Upper lobe of right lung (tissue), 1 donor: Measurements from ENCODE around the gene RPH3AL. TPM values are rescaled to one million over a fixed set of nuclear protein-coding genes. Genes with fewer than 3 reads are reported as not detected.

Source experiments
- ATAC-seq: fragments of 200-7000 bp; cut with Tn5 transposase; one replicate; pipeline ENCODE4 v1.9.1; 2020; ENCODE audit warnings: mild to moderate bottlenecking, moderate library complexity
- DNase-seq: peaks from one replicate; pipeline ENCODE4 v3.0.0-alpha.2; 2020
- H3K27ac ChIP-seq: fragments of 200-600 bp; one replicate; pipeline ENCODE4 v1.8.0; 2022
- H3K27me3 ChIP-seq: fragments of 200-600 bp; one replicate; pipeline ENCODE4 v1.8.0; 2022; ENCODE audit warnings: mild to moderate bottlenecking
- H3K36me3 ChIP-seq: fragments of 200-600 bp; one replicate; pipeline ENCODE4 v1.8.0; 2022
- H3K4me1 ChIP-seq: fragments of 200-600 bp; one replicate; pipeline ENCODE4 v1.8.0; 2022
- H3K4me3 ChIP-seq: fragments of 200-600 bp; one replicate; pipeline ENCODE4 v1.8.0; 2022; ENCODE audit warnings: mild to moderate bottlenecking
- H3K9me3 ChIP-seq: fragments of 200-600 bp; one replicate; pipeline ENCODE4 v1.8.0; 2022
- CTCF ChIP-seq: fragments of 200-600 bp; IDR thresholded peaks from one replicate; pipeline ENCODE4 v1.8.0; 2022; ENCODE audit warnings: antibody characterized with exemption
- intact Hi-C: fragments of 100-400 bp; cut with DNase I; formaldehyde crosslinking; loops from one replicate; pipeline ENCODE4 v1.11.0; 2022
- total RNA-seq: library from RNA; stranded (reverse); fragmentation: NEBNext Ultra II Directional; extraction: Animal tissue kit (Norgen Biotek cat#: 25700); gene quantifications from one replicate; pipeline ENCODE4 v1.2.1, GENCODE V29; 2021
- donor health status: DM: no; HTN: yes; CAD: no; lungs with severe emphysema.

RPH3AL gene
- total RNA-seq, 1 donor from 2014 or later = 33.3 TPM

GRCh38 chr17:348012-348411, 4.6 kb downstream of the RPH3AL start:
- Histone ChIP-seq H3K27me3 (no peaks in the 10 kb centered on the region), H3K9me3 (no peaks in the 10 kb centered on the region), H3K4me1 (peaks cover 46% of the 10 kb centered on the region), H3K36me3 (no peaks in the 10 kb centered on the region), H3K4me3 (no peak overlapping the region), H3K27ac (peak overlapping the region; percentile 87)
- DNase-seq (no peak), ATAC-seq (no peak)
- TF ChIP-seq CTCF = no peak
- intact Hi-C loops = no loop called here

DNA sequence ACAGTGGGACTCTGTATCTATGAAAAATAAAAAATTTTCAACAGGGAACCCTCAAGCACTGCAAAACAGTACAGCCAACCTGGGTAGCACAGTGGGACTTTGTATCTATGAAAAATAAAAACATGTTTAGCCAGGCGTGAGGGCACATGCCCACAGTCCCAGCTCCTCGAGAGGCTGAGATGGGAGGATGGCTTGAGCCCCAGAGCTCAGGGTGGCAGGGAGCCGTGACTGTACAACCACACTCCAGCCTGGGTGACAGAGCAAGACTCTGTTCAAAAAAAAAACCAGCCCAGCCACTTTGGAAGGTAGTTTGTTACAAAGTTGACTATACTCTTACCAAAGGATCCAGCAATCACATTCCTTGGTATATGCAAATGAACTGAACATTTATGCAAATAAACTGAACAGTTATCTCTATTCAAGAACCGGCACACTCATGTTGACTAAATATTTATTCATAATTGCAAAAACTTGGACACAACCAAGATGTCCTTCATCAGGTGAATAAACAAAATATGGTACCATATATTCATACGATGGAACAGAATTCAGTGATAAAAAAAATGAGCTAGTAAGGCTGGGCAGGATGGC, 5.2 kb downstream of the RPH3AL start:
- no peak for TF ChIP-seq CTCF
- H3K4me3 ChIP-seq = no peak overlapping the region
- H3K27ac ChIP-seq = peak overlapping the region; percentile 87
- ATAC-seq (no peak), DNase-seq (peak; percentile 54)
- H3K9me3 ChIP-seq = no peaks in the 10 kb centered on the region
- intact Hi-C loops = no loop called here
- H3K36me3 ChIP-seq = no peaks in the 10 kb centered on the region
- peaks cover 42% of the 10 kb centered on the region for H3K4me1 ChIP-seq
- no peaks in the 10 kb centered on the region for H3K27me3 ChIP-seq

GRCh38 chr17:345992-346785, 6.4 kb downstream of the RPH3AL start:
- no peak overlapping the region for H3K27ac ChIP-seq
- peaks cover 31% of the 10 kb centered on the region for H3K4me1 ChIP-seq
- H3K27me3 ChIP-seq = no peaks in the 10 kb centered on the region
- no peak for TF ChIP-seq CTCF
- intact Hi-C loops = no loop called here
- no peak overlapping the region for H3K4me3 ChIP-seq
- DNase-seq (no peak), ATAC-seq (no peak)
- H3K9me3 ChIP-seq = no peaks in the 10 kb centered on the region
- H3K36me3 ChIP-seq = no peaks in the 10 kb centered on the region

DNA sequence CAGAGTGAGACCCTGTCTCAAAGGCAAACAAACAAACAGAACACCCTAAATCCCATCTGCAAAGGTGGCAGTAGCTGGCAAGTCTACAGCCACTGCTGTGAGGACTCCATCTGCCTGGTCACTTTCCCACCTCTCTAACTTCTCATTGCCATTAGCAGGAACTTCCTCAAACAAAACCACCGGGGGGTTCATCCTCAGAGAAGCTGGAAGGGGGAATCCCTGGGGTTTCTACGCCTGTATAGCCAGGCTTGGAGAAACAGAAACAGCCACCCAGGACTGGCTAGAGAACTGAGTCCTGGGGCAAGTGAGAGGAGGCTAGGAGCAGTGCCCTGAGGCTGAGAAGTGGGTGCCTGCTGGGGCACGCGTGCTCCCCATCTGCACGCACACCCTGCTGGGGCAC, 7.3 kb downstream of the RPH3AL start:
- ATAC-seq = no peak

DNA sequence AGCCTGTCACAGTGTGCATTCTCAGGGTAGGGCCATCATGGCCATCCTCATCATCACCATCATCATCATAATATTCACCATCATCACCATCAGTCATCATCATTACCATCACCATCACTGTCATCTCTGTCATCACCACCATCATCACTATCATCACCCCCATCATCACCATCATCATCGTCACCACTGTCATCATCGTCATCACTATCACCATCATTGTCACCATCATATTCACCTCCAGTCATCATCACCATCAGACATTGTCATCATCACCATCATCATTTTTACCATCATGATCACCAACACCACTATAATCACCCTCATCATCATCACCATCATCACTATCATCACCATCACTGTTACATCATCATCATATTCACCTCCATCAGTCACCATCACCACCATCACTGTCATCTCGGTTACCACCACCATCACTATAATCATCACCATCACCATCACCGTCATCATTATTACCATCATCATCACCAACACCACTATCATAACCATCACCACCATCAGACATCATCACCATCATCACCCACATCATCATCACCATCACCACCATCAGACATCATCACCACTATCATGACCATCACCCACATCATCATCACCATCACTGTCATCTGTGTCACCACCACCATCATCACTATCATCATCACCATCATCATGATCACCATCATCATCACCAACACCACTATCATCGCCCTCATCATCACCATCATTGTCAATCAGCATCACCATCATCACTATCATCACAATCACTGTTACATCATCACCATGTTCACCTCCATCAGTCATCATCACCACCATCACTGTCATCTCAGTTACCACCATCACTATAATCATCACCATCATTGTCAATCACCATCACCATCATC, 8.5 kb downstream of the RPH3AL start:
- no peaks in the 10 kb centered on the region for H3K9me3 ChIP-seq
- ATAC-seq (no peak), DNase-seq (no peak)
- no peak overlapping the region for H3K4me3 ChIP-seq
- no peak for TF ChIP-seq CTCF
- H3K27ac ChIP-seq = no peak overlapping the region
- intact Hi-C loops = no loop called here
- no peaks in the 10 kb centered on the region for H3K36me3 ChIP-seq
- peaks cover 18% of the 10 kb centered on the region for H3K4me1 ChIP-seq
- no peaks in the 10 kb centered on the region for H3K27me3 ChIP-seq

More for the DNA sequence above, 7.3 kb downstream of the RPH3AL start:
- no peaks in the 10 kb centered on the region for H3K36me3 ChIP-seq
- no peaks in the 10 kb centered on the region for H3K9me3 ChIP-seq
- no peak for DNase-seq
- no peak overlapping the region for H3K27ac ChIP-seq
- intact Hi-C loops = no loop called here
- no peak for TF ChIP-seq CTCF
- H3K27me3 ChIP-seq = no peaks in the 10 kb centered on the region
- no peak overlapping the region for H3K4me3 ChIP-seq
- peaks cover 22% of the 10 kb centered on the region for H3K4me1 ChIP-seq
